ENCODE results near the gene MED22.
"Not testable (repeated sequence)": the region's sequence is repeated elsewhere in the genome, so short reads cannot be mapped to it uniquely, and the experiment has no call there.

Gene MED22

GRCh38 chr9:133383438-133383837 lies 35.5 kb upstream of the MED22 start:
- Mint-ChIP-seq H3K36me3 (no peaks in the 10 kb centered on the region), H3K9me3 (no peaks in the 10 kb centered on the region), H3K27ac (no peak overlapping the region), H3K4me3 (no peak overlapping the region), H3K27me3 (no peaks in the 10 kb centered on the region), H3K4me1 (no peaks in the 10 kb centered on the region)
- DNase-seq = no peak
- ATAC-seq (replicated peaks) = no peak

GRCh38 chr9:133382507-133383141 lies 34.7 kb upstream of the MED22 start:
- Mint-ChIP-seq H3K4me1 (no peaks in the 10 kb centered on the region), H3K4me3 (no peak overlapping the region), H3K9me3 (no peaks in the 10 kb centered on the region), H3K27ac (no peak overlapping the region), H3K27me3 (no peaks in the 10 kb centered on the region), H3K36me3 (no peaks in the 10 kb centered on the region)
- no peak for DNase-seq
- no peak for ATAC-seq (replicated peaks)

GRCh38 chr9:133380734-133381133 lies 32.8 kb upstream of the MED22 start:
- ATAC-seq (replicated peaks) (no peak), DNase-seq (no peak)
- no peaks in the 10 kb centered on the region for H3K4me1 Mint-ChIP-seq
- H3K36me3 Mint-ChIP-seq = no peaks in the 10 kb centered on the region
- H3K27me3 Mint-ChIP-seq = no peaks in the 10 kb centered on the region
- H3K4me3 Mint-ChIP-seq = no peak overlapping the region
- H3K9me3 Mint-ChIP-seq = no peaks in the 10 kb centered on the region
- no peak overlapping the region for H3K27ac Mint-ChIP-seq

GRCh38 chr9:133379153-133380086 lies 31.5 kb upstream of the MED22 start:
- peaks cover 6 to 8% of the 10 kb centered on the region in 2 donors for H3K4me1 Mint-ChIP-seq
- ATAC-seq (replicated peaks) (no peak), DNase-seq (no peak)
- H3K27me3 Mint-ChIP-seq = no peaks in the 10 kb centered on the region
- no peaks in the 10 kb centered on the region for H3K9me3 Mint-ChIP-seq
- no peak overlapping the region for H3K4me3 Mint-ChIP-seq
- H3K36me3 Mint-ChIP-seq = peaks cover 0 to 7% of the 10 kb centered on the region in 2 donors
- H3K27ac Mint-ChIP-seq = no peak overlapping the region

- Mint-ChIP-seq H3K9me3 (no peaks in the 10 kb centered on the region), H3K27me3 (no peaks in the 10 kb centered on the region), H3K4me3 (no peak overlapping the region), H3K27ac (no peak overlapping the region), H3K36me3 (peaks cover 2 to 7% of the 10 kb centered on the region in 2 donors), H3K4me1 (peaks cover 6 to 8% of the 10 kb centered on the region in 2 donors)
- ATAC-seq (replicated peaks) = no peak
- no peak for DNase-seq
Measured at GRCh38 chr9:133378408-133378962, 30.6 kb upstream of the MED22 start.

GRCh38 chr9:133377721-133378216 lies 29.8 kb upstream of the MED22 start:
- Mint-ChIP-seq H3K4me3 (no peak overlapping the region), H3K9me3 (no peaks in the 10 kb centered on the region), H3K36me3 (peaks cover 6 to 8% of the 10 kb centered on the region in 2 donors), H3K4me1 (peaks cover 9 to 15% of the 10 kb centered on the region in 2 donors), H3K27me3 (no peaks in the 10 kb centered on the region), H3K27ac (no peak overlapping the region)
- no peak for DNase-seq
- ATAC-seq (replicated peaks) = no peak

- not testable (repeated sequence) for DNase-seq; H3K27me3 Mint-ChIP-seq; H3K9me3 Mint-ChIP-seq; H3K27ac Mint-ChIP-seq; ATAC-seq (replicated peaks)
- H3K4me1 Mint-ChIP-seq = peaks cover 13 to 20% of the 10 kb centered on the region in 2 donors
- H3K4me3 Mint-ChIP-seq = peak overlapping the region in 1 of 2 donors; percentile 52
- peaks cover 6 to 13% of the 10 kb centered on the region in 2 donors for H3K36me3 Mint-ChIP-seq
Measured at GRCh38 chr9:133377280-133377679, 29.3 kb upstream of the MED22 start.

GRCh38 chr9:133375724-133376654 lies 28.1 kb upstream of the MED22 start, which contains the start of the genes STKLD1 and SURF4:
STKLD1 (plus strand) TSS chr9:133376366; CDS start chr9:133376474, 108 bp downstream.
SURF4 (minus strand) TSS chr9:133376060; CDS start chr9:133375969, 91 bp downstream.
- H3K36me3 Mint-ChIP-seq = peaks cover 10 to 23% of the 10 kb centered on the region in 2 donors
- H3K27me3 Mint-ChIP-seq = no peaks in the 10 kb centered on the region
- H3K9me3 Mint-ChIP-seq = no peaks in the 10 kb centered on the region
- peak within 1 kb of the TSS; percentile 96 to 97 for H3K4me3 Mint-ChIP-seq
- ATAC-seq (replicated peaks) (peak; percentile 95 to 97), DNase-seq (peak; percentile 94)
- peaks cover 24 to 33% of the 10 kb centered on the region in 2 donors for H3K4me1 Mint-ChIP-seq
- peak within 1 kb of the TSS; percentile 97 for H3K27ac Mint-ChIP-seq

GRCh38 chr9:133375116-133375723 lies 27.3 kb upstream of the MED22 start:
- peak overlapping the region; percentile 97 for H3K27ac Mint-ChIP-seq
- peaks cover 13 to 31% of the 10 kb centered on the region in 2 donors for H3K36me3 Mint-ChIP-seq
- H3K4me3 Mint-ChIP-seq = peak overlapping the region; percentile 96 to 97
- no peaks in the 10 kb centered on the region for H3K27me3 Mint-ChIP-seq
- no peaks in the 10 kb centered on the region for H3K9me3 Mint-ChIP-seq
- H3K4me1 Mint-ChIP-seq = peaks cover 31 to 41% of the 10 kb centered on the region in 2 donors
- peak; percentile 28 to 30 for ATAC-seq (replicated peaks)
- DNase-seq = no peak

- Mint-ChIP-seq H3K4me3 (peak overlapping the region; percentile 96 to 97), H3K4me1 (peaks cover 36 to 46% of the 10 kb centered on the region in 2 donors), H3K9me3 (no peaks in the 10 kb centered on the region), H3K27ac (peak overlapping the region; percentile 97), H3K27me3 (no peaks in the 10 kb centered on the region), H3K36me3 (peaks cover 15 to 36% of the 10 kb centered on the region in 2 donors)
- no peak for DNase-seq
- no peak for ATAC-seq (replicated peaks)
Measured at GRCh38 chr9:133374612-133375115, 26.7 kb upstream of the MED22 start.

- Mint-ChIP-seq H3K27me3 (no peaks in the 10 kb centered on the region), H3K4me3 (peak overlapping the region in 1 of 2 donors; percentile 19), H3K36me3 (peaks cover 20 to 50% of the 10 kb centered on the region in 2 donors), H3K27ac (no peak overlapping the region), H3K9me3 (no peaks in the 10 kb centered on the region), H3K4me1 (peaks cover 47 to 63% of the 10 kb centered on the region in 2 donors)
- ATAC-seq (replicated peaks) = no peak
- no peak for DNase-seq
Measured at GRCh38 chr9:133372144-133372543, 24.2 kb upstream of the MED22 start.

- Mint-ChIP-seq H3K4me1 (peaks cover 50 to 63% of the 10 kb centered on the region in 2 donors), H3K27ac (peak overlapping the region; percentile 84), H3K27me3 (no peaks in the 10 kb centered on the region), H3K4me3 (peak overlapping the region; percentile 0 to 36), H3K9me3 (no peaks in the 10 kb centered on the region), H3K36me3 (peaks cover 20 to 53% of the 10 kb centered on the region in 2 donors)
- DNase-seq (no peak), ATAC-seq (replicated peaks) (no peak)
Measured at GRCh38 chr9:133371261-133371711, 23.4 kb upstream of the MED22 start.

- H3K36me3 Mint-ChIP-seq = peaks cover 20 to 58% of the 10 kb centered on the region in 2 donors
- DNase-seq (no peak), ATAC-seq (replicated peaks) (peak in 1 of 2 donors; percentile 28)
- peaks cover 50 to 63% of the 10 kb centered on the region in 2 donors for H3K4me1 Mint-ChIP-seq
- peak overlapping the region; percentile 84 for H3K27ac Mint-ChIP-seq
- no peaks in the 10 kb centered on the region for H3K27me3 Mint-ChIP-seq
- H3K9me3 Mint-ChIP-seq = no peaks in the 10 kb centered on the region
- H3K4me3 Mint-ChIP-seq = peak overlapping the region in 1 of 2 donors; percentile 36
Measured at GRCh38 chr9:133370685-133371084, 22.8 kb upstream of the MED22 start.
